Activated naive CD4-positive, alpha-beta T cell treated with anti-CD3 and anti-CD28 coated beads, Interleukin-2, amount 50 U/mL, for 16 hours (primary cell): ENCODE data around the gene MVP.

Experiments
- DNase-seq: peaks from one replicate; pipeline ENCODE4 v3.0.0-alpha.2; 2020

The MVP gene

DNA sequence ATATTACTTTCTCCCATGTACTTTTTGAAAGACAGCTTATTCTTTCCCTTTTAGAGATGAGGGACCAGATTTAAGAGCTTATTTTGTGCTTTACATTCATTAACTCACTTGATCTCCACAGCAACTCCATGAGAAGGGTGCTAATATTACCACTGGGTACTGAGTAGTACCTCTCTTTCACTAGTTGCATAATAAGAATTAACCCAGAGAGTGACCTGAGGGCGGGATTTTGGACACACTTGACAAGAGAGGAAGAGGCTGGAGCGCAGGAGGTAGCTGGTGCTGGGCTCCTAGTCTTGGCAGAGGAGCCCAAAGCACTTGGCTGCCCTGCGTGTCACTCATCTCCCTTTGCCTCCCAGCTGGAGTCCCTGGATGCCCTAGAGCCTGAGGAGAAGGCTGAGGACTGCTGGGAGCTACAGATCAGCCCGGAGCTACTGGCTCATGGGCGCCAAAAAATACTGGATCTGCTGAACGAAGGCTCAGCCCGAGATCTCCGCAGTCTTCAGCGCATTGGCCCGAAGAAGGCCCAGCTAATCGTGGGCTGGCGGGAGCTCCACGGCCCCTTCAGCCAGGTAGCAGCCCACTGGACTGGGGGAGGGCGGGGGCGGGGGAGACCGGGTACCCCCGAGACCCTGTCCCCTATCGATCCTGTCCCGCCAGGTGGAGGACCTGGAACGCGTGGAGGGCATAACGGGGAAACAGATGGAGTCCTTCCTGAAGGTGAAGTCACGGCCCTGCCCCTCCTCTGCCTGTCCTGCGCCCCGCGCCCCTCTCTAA, 15.6 kb upstream of the MVP start:
- no peak for DNase-seq

DNA sequence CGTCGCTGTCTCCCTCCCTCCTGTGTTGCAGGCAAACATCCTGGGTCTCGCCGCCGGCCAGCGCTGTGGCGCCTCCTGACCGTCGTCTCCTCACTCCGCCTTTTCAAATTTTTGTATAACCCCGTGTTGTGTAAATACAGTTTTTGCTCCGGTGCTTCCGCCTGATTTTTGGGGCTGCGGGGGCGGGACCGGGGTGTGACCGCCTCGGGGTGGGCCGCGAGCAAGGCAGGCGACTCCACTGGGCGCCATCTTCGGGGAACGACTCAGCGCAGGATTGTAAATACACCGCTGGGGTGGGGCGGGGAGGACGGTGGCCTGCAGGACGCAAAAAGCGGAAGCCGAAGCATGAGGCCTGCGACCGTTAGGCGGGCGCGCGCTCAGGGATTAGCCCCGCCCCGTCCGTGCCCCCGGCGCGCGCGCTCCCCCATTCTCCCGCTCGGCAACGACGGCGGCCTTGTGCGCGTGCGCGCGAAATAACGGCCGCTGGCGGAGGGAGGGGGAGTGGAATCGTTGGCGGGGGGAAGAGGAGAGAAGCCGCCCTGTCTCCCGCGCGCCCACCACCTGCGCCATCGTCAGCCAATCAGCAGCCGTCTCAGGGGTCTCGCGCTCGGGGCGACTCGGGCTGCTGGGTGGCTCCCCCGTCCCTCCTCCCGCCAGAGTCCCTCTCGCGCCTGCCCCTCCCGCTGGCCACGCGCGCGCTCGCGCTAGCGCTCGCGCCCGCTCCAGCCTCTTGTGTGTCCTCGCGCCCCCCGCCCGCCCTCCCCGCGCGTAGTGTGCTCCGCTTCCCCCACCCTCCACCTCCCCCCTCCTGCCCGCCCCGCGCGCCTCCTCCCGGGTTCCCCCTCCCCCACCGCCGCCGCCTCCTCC, 14.8 kb upstream of the MVP start:
- peak; percentile 98 for DNase-seq

DNA sequence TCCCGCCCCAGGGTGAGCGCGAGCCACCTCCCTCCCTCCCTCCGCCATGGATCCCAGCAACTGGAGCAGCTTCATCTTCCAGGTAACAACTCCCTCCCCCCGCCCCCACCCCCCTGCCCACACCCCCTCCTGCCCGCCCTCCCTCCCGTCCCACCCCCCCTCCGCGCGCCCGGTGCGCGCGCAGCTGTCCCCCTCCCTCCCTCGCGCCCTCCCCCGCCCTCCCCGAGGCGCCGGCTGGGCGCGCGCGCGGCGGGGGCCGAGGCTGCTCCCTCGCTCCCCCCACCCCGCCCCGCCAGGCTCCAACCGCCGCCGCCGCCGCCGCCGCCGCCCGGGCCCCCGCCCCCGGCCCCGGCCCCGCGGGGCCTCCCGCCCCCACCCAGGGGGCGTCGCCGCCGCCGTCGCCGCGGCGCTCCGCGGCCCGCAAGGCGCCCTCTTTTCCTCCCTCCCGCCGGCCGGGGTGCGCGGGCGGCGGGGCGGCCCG, 14.1 kb upstream of the MVP start, which contains the start of gene MAZ:
Gene MAZ (plus strand): TSS at position 431 of the 481 bp plus-strand sequence. CDS start 173 bp downstream, outside the sequence.
- DNase-seq, result peak; percentile 79

DNA sequence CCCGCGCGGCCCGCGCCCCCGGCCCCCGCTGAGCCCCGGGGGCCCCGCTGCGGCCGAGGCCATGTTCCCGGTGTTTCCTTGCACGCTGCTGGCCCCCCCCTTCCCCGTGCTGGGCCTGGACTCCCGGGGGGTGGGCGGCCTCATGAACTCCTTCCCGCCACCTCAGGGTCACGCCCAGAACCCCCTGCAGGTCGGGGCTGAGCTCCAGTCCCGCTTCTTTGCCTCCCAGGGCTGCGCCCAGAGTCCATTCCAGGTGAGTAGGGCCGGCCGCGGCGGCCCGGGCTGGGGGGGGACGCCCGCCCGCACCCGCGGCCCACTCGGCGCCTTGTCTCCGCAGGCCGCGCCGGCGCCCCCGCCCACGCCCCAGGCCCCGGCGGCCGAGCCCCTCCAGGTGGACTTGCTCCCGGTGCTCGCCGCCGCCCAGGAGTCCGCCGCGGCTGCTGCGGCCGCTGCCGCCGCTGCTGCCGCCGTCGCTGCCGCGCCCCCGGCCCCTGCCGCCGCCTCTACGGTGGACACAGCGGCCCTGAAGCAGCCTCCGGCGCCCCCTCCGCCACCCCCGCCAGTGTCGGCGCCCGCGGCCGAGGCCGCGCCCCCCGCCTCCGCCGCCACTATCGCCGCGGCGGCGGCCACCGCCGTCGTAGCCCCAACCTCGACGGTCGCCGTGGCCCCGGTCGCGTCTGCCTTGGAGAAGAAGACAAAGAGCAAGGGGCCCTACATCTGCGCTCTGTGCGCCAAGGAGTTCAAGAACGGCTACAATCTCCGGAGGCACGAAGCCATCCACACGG, 13.4 kb upstream of the MVP start:
- peak; percentile 71 for DNase-seq

DNA sequence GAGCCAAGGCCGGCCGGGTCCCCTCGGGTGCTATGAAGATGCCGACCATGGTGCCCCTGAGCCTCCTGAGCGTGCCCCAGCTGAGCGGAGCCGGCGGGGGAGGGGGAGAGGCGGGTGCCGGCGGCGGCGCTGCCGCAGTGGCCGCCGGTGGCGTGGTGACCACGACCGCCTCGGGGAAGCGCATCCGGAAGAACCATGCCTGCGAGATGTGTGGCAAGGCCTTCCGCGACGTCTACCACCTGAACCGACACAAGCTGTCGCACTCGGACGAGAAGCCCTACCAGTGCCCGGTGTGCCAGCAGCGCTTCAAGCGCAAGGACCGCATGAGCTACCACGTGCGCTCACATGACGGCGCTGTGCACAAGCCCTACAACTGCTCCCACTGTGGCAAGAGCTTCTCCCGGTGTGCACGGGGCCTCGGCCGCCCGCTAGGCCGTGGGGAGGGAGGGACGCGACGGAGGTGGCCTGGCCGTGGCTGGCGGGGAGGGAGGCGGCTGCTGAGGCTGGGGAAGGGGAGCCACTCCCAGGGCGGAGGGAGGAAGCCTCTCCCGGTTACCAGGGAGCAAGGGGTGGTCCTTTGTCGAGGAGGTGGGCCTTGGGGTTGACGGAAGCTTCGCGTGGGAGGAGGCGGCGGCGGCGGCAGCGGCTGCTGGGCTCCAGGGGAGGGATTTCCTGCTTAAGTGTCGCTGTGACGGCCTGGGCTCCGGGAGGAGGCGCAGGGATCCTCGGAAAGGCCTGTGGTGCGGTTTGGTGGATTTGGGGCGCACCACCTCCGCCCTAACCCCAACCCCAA, 12.6 kb upstream of the MVP start:
- peak; percentile 86 for DNase-seq

DNA sequence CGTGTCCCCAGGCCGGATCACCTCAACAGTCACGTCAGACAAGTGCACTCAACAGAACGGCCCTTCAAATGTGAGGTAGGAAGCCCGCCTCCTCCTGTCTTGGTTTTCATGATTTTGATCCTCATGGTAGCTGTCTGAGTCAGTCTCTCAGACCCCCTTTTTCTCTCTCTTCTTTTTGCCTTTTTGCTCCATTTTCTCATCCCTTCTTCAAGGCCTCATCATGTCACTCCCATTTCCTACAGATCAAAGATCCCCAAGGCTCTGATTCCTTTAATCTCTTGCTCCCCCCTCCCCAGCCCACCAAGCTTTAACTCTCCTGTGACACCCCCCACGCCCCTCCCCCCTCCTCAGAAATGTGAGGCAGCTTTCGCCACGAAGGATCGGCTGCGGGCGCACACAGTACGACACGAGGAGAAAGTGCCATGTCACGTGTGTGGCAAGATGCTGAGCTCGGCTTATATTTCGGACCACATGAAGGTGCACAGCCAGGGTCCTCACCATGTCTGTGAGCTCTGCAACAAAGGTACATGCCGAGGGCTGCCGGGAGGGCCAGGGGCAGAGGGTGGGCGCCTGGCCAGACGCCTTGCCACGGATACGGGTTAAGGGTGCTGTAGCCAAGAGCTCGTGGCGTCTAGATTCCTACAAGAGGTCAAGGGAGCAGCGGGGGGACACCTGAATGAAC, 11.9 kb upstream of the MVP start:
- peak; percentile 44 for DNase-seq

DNA sequence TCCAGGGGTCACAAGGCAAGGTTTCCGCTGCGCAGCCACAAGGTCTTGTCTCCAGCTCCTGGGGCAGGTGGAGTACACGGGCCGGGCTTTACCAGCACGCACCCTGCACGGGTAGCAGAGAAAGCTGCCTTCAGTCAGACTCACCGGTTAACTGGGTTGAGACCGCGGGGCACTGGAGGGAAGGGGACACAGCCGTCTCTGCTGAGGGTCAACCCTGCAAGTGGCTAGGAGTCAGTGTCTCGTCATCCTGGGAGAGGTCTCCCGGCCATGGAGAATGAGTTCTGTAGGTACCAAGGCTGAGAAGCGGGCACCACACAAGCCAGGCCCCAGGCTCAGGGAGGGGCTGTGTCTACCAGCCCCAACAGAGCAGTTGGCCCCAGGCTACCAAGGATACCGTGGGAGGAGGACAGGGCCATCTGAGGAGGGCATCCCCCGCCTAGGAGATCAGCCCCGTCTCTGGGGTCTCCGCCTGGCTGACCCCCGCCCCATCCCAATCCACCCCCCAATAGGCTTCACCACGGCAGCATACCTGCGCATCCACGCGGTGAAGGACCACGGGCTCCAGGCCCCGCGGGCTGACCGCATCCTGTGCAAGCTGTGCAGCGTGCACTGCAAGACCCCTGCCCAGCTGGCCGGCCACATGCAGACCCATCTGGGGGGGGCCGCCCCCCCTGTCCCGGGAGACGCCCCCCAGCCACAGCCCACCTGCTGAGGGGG, 11.1 kb upstream of the MVP start:
- no peak for DNase-seq

DNA sequence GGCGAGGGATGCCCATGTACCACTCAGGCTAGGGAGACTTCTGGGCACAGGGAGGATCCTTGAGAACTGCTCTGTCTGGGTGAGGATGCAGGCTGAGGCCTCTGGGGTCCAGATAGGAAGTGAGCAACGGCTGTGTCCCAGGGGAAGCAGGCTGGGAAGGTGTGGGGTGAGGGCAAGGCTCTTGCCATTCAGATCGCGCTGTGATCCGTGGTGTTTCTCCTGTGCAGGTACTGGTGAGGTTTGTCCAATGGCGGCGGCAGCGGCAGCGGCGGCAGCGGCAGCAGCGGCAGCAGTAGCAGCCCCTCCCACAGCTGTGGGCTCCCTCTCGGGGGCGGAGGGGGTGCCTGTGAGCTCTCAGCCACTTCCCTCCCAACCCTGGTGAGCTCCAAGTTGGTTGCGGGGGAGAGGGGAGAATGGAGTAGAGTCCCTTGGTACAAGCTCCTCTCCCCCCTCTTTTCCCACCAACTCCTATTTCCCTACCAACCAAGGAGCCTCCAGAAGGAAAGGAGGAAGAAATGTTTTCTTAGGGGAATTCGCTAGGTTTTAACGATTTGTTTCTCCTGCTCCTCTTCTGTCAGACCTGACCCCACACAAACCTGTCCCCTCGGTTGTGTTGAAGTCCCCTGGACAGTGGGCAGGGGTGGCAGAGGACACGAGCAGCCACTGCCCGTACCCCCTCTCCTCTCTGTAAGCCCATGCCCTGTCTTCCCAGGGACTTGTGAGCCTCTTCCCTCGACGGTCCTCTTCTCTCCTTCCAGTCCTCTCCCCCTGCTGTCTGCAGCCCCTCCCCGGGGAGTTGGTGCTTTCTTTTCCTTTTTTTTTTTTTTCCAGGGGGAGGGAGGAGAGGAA, 10.2 kb upstream of the MVP start:
- DNase-seq, result peak; percentile 38

DNA sequence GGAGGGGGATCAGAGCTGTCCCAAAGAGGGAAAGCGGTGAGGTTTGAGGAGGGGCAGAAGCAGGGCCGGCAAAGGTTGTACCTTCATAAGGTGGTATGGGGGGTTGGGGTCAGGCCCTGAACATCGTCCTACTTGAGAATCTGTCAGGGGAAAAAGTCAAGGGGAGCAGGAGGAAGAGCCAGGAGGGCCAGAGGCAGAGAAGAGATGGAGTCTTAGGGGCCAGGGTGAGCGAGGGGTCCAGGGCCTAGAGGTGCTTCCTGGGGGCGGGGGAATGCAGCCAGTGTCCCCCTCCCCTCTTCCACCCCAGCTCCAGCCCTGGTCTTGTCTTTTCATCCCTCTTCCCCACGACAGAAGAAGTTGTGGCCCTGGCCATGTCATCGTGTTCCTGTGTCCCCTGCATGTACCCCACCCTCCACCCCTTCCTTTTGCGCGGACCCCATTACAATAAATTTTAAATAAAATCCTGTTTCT, 9.5 kb upstream of the MVP start:
- no peak for DNase-seq

DNA sequence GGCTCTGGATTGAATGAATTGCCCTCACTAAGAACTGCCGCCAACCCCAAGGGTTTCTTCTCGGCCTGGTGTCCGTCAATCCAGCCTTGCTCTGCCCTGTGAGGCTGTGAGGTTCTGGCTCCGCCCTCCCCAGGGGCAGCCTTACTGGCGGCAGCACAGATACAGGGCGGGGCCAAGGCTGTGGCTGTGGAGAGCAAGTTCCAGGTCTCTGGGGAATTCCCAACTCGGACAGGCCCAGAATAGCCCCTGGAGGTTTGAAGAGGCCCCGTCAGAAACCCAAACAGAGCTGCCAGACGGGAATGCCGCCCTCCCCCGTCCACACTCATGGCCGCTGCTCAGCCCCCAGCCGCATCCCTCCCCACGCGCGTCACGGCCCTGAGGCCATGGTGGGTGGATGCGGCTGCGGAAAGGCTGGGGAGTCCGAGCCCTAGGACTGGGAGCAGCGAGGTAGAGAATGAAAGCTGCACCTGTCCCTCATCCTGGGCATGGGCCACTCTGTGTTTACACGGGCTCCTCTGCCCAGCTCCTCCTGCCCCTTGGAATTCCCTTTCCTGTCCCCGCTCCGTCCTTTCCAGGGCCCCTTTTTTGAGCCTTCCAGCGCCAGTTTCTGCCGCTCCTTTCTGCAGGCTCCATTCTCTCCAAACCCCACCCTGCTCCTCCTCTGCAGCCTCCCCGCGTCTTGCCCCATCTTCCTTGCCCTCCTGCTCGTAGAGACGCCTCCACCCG, 8.9 kb upstream of the MVP start:
- peak; percentile 69 for DNase-seq

DNA sequence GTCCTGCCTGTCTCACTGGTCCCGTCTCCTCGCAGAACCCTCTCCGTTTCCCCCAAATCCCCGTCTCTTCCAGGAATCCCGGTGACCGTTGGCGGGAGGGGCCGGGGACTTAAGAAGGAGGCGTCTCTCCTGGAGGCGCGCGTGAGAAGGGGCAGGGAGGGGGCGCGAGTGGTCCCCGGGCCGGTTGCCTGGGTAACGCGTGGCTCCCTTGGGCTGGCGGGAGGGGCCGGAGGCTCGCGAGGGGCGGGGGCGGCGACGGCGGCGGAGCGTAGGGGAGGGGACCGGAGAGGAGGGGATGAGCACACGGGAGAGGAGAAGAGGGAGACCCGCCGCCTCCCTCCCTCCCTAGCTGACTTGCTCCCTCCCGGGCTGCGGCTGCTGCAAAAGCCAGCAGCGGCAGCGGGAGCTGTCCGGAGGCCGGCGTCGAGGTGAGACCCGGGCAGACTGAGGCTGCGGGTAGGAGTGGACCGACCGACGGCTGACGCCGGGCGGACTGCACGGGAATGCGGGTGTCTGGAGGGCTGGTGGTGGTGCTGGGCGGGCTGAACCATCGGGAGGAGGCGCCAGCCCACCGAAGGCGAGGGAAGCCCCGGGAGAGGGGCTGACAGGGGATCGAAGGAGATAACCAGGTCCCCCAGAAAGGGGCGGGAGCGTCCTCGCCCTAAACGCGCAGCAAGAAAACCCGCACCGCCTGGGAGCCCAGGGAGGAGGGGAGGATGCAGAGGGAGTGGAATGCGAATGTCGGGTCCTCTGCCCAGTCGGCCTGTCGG, 8.2 kb upstream of the MVP start, which contains the start of gene PRRT2:
Gene PRRT2 (plus strand): TSS at position 298 of the 770 bp plus-strand sequence. CDS start 862 bp downstream, outside the sequence.
- DNase-seq, result peak; percentile 52

DNA sequence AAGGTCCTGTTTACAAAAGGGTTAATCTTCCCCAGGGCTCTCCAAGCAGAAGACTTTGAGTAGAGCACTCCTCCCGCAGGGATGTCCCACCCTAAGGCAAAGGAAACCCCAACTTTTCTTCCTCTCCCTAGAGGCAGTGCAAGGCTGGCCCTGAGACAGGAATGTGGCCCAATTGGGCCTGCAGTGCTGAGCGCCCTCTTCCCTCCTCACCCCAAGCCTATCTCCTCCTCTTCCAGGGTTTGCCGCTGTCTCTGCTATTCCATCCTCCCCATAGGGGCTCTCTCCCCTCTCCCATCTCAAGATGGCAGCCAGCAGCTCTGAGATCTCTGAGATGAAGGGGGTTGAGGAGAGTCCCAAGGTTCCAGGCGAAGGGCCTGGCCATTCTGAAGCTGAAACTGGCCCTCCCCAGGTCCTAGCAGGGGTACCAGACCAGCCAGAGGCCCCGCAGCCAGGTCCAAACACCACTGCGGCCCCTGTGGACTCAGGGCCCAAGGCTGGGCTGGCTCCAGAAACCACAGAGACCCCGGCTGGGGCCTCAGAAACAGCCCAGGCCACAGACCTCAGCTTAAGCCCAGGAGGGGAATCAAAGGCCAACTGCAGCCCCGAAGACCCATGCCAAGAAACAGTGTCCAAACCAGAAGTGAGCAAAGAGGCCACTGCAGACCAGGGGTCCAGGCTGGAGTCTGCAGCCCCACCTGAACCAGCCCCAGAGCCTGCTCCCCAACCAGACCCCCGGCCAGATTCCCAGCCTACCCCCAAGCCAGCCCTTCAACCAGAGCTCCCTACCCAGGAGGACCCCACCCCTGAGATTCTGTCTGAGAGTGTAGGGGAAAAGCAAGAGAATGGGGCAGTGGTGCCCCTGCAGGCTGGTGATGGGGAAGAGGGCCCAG, 7.3 kb upstream of the MVP start:
- DNase-seq, result no peak

DNA sequence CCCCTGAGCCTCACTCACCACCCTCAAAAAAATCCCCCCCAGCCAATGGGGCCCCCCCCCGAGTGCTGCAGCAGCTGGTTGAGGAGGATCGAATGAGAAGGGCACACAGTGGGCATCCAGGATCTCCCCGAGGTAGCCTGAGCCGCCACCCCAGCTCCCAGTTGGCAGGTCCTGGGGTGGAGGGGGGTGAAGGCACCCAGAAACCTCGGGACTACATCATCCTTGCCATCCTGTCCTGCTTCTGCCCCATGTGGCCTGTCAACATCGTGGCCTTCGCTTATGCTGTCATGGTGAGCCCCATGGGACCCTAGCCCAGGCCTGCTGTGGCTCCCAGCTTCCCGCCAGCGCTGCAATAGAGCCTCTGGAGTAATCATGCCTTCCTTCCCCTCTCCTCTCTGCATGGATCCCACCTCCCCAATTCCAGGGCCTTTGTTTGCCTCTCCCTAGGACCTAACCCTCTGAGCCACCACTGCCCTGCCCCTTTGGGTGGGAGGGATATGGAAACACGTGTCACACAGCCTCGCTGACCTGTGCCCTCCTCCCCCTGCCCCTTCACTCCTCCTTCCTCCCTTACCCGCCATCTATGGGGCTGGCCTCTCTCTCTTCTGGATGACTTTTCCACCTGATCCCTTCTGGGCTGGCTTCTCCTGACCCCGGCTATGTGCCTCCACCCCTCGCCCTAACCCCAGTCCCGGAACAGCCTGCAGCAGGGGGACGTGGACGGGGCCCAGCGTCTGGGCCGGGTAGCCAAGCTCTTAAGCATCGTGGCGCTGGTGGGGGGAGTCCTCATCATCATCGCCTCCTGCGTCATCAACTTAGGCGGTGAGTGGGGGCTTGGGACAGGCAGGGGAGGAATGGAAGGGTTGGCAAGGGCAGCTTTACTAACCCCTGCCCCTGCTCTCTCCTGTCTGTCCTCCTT, 6.4 kb upstream of the MVP start:
- DNase-seq, result no peak

DNA sequence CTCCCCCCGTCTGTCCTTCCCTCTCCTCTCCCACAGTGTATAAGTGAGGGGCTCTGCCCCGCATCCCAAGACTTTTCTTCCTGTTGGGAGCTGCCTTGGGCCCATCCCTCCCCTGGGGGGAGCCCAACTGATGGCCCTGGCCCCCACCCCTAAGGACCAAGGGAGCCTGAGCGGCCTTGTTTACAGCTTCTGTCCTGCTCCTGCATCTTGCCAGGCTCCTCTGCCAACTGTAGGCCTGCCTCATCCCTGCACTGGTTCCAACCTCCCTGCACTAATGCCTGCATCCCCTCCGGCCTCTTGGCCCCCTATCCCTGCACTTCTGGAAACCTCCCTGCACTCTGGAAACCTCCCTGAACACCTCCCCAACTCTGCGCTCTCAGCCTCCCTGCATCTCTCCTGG, 5.7 kb upstream of the MVP start:
- DNase-seq, result no peak

DNA sequence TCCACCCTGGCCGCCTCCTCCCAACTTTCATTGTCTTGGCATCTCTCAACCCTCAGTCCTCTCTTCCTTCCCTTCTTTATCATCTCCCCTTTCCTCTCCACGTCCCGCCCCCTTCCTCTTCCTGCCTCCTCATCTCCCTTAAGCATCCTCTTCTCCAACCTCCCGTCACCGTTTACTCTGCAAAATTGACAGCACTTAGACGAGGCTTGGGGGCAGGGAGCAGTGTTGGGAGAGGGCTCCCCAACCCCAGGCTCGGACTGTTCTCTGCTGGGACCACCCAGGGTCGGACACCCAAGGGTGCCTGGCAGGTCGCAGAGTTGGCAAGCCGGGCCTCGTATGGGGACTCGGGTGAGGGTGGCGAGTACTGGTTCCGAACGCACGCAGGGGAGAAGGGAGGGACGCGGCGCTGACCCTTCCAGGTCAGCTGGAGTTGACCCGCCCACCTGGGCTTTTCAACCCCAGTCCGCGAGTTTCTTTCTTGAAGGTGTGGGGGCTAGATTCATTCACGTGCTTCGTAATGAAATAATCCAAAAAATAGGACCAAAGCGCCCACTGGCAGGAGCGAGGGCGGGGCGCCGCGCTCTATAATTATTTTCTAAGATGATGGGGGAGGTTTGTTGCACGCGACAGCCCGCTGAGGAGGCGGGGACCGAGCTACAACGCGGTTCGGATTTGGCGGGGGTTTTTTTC, 5.1 kb upstream of the MVP start:
- DNase-seq, result peak; percentile 73
